ENCODE measurements around the gene POU2AF2.
"Not testable (repeated sequence)": the region's sequence is repeated elsewhere in the genome, so short reads cannot be mapped to it uniquely, and the experiment has no call there.

POU2AF2 gene

GRCh38 chr11:111230122-111230465 lies 15.4 kb upstream of the POU2AF2 start:
- H3K36me3 Mint-ChIP-seq: no peaks in the 10 kb centered on the region
- peaks cover 28% of the 10 kb centered on the region for H3K4me1 Mint-ChIP-seq
- H3K9me3 Mint-ChIP-seq: no peaks in the 10 kb centered on the region
- H3K27ac Mint-ChIP-seq: peak overlapping the region; percentile 43
- H3K4me3 Mint-ChIP-seq: peak overlapping the region; percentile 68
- no peak for DNase-seq
- peaks cover 46% of the 10 kb centered on the region for H3K27me3 Mint-ChIP-seq
- CTCF ChIA-PET: interaction anchor here (0.8 to 2.6 kb wide), 16 partner anchors 9 to 794 kb away, joined by 3 to 19 read pairs (median 4); no protein-coding TSS in a partner anchor

GRCh38 chr11:111231836-111232235 lies 13.7 kb upstream of the POU2AF2 start:
- H3K36me3 Mint-ChIP-seq: no peaks in the 10 kb centered on the region
- peaks cover 46% of the 10 kb centered on the region for H3K27me3 Mint-ChIP-seq
- no peak overlapping the region for H3K27ac Mint-ChIP-seq
- CTCF ChIA-PET: interaction anchor here (1.2 kb wide), 1 partner anchor 373 kb away, joined by 3 read pairs; no protein-coding TSS in a partner anchor
- DNase-seq: no peak
- peak overlapping the region; percentile 8 for H3K4me3 Mint-ChIP-seq
- H3K4me1 Mint-ChIP-seq: peaks cover 28% of the 10 kb centered on the region
- H3K9me3 Mint-ChIP-seq: no peaks in the 10 kb centered on the region

GRCh38 chr11:111236383-111236782 lies 9.1 kb upstream of the POU2AF2 start:
- DNase-seq: no peak
- CTCF ChIA-PET: interaction anchor here (1.8 kb wide), 1 partner anchor 10 kb away, joined by 4 read pairs; no protein-coding TSS in a partner anchor
- Mint-ChIP-seq H3K4me3 (no peak overlapping the region), H3K4me1 (peaks cover 4% of the 10 kb centered on the region), H3K27me3 (peaks cover 30% of the 10 kb centered on the region), H3K9me3 (no peaks in the 10 kb centered on the region), H3K36me3 (no peaks in the 10 kb centered on the region), H3K27ac (no peak overlapping the region)

GRCh38 chr11:111237926-111238325 lies 7.6 kb upstream of the POU2AF2 start:
- CTCF ChIA-PET: no interaction called here
- H3K36me3 Mint-ChIP-seq: no peaks in the 10 kb centered on the region

GRCh38 chr11:111246956-111247355 lies 1.4 kb downstream of the POU2AF2 start:
- no peak overlapping the region for H3K27ac Mint-ChIP-seq
- H3K27me3 Mint-ChIP-seq: peaks cover 22% of the 10 kb centered on the region
- H3K4me1 Mint-ChIP-seq: no peaks in the 10 kb centered on the region
- no peaks in the 10 kb centered on the region for H3K36me3 Mint-ChIP-seq
- CTCF ChIA-PET: interaction anchor here (0.6 to 0.8 kb wide), 2 partner anchors 17 to 176 kb away, joined by 3 to 4 read pairs; no protein-coding TSS in a partner anchor
- H3K9me3 Mint-ChIP-seq: no peaks in the 10 kb centered on the region
- no peak overlapping the region for H3K4me3 Mint-ChIP-seq
- no peak for DNase-seq

More at GRCh38 chr11:111237926-111238325, 7.6 kb upstream of the POU2AF2 start:
- no peak overlapping the region for H3K27ac Mint-ChIP-seq
- no peaks in the 10 kb centered on the region for H3K4me1 Mint-ChIP-seq
- H3K9me3 Mint-ChIP-seq: no peaks in the 10 kb centered on the region
- no peak overlapping the region for H3K4me3 Mint-ChIP-seq
- peaks cover 28% of the 10 kb centered on the region for H3K27me3 Mint-ChIP-seq
- no peak for DNase-seq

- H3K4me1 Mint-ChIP-seq: no peaks in the 10 kb centered on the region
- no peaks in the 10 kb centered on the region for H3K36me3 Mint-ChIP-seq
- no peak overlapping the region for H3K27ac Mint-ChIP-seq
- H3K9me3 Mint-ChIP-seq: no peaks in the 10 kb centered on the region
- DNase-seq: no peak
- H3K27me3 Mint-ChIP-seq: peaks cover 13% of the 10 kb centered on the region
- CTCF ChIA-PET: no interaction called here
- no peak overlapping the region for H3K4me3 Mint-ChIP-seq
These were observed 5.4 kb downstream of the POU2AF2 start for GRCh38 chr11:111250936-111251335.

- CTCF ChIA-PET: no interaction called here
- peaks cover 9% of the 10 kb centered on the region for H3K27me3 Mint-ChIP-seq
- H3K4me1 Mint-ChIP-seq: no peaks in the 10 kb centered on the region
- no peaks in the 10 kb centered on the region for H3K9me3 Mint-ChIP-seq
- H3K36me3 Mint-ChIP-seq: no peaks in the 10 kb centered on the region
- DNase-seq: no peak
- H3K27ac Mint-ChIP-seq: no peak overlapping the region
- H3K4me3 Mint-ChIP-seq: no peak overlapping the region
These were observed 7.6 kb downstream of the POU2AF2 start for GRCh38 chr11:111253131-111253530.

- peaks cover 9% of the 10 kb centered on the region for H3K27me3 Mint-ChIP-seq
- no peak overlapping the region for H3K27ac Mint-ChIP-seq
- H3K4me3 Mint-ChIP-seq: no peak overlapping the region
- no peaks in the 10 kb centered on the region for H3K4me1 Mint-ChIP-seq
- no peak for DNase-seq
- CTCF ChIA-PET: no interaction called here
- H3K36me3 Mint-ChIP-seq: no peaks in the 10 kb centered on the region
- no peaks in the 10 kb centered on the region for H3K9me3 Mint-ChIP-seq
These were observed 8.1 kb downstream of the POU2AF2 start for GRCh38 chr11:111253630-111254029.

- Mint-ChIP-seq H3K4me3 (no peak overlapping the region), H3K27me3 (peaks cover 7% of the 10 kb centered on the region), H3K9me3 (no peaks in the 10 kb centered on the region), H3K36me3 (no peaks in the 10 kb centered on the region), H3K27ac (no peak overlapping the region), H3K4me1 (no peaks in the 10 kb centered on the region)
- CTCF ChIA-PET: no interaction called here
- DNase-seq: no peak
These were observed 12.5 kb downstream of the POU2AF2 start for GRCh38 chr11:111258046-111258445.

GRCh38 chr11:111259896-111260295 lies 14.4 kb downstream of the POU2AF2 start:
- Mint-ChIP-seq H3K9me3 (no peaks in the 10 kb centered on the region), H3K27me3 (peaks cover 19% of the 10 kb centered on the region)

GRCh38 chr11:111260811-111261210 lies 15.3 kb downstream of the POU2AF2 start:
- Mint-ChIP-seq H3K27ac (no peak overlapping the region), H3K9me3 (no peaks in the 10 kb centered on the region), H3K36me3 (no peaks in the 10 kb centered on the region), H3K4me3 (no peak overlapping the region), H3K27me3 (peaks cover 20% of the 10 kb centered on the region), H3K4me1 (no peaks in the 10 kb centered on the region)
- CTCF ChIA-PET: interaction anchor here (0.6 to 2.4 kb wide), 3 partner anchors 31 to 644 kb away, joined by 3 to 6 read pairs (median 4); no protein-coding TSS in a partner anchor
- no peak for DNase-seq

More at GRCh38 chr11:111259896-111260295, 14.4 kb downstream of the POU2AF2 start:
- Mint-ChIP-seq H3K4me3 (no peak overlapping the region), H3K27ac (no peak overlapping the region), H3K36me3 (no peaks in the 10 kb centered on the region), H3K4me1 (no peaks in the 10 kb centered on the region)
- CTCF ChIA-PET: interaction anchor here (2.4 kb wide), 1 partner anchor 169 kb away, joined by 6 read pairs; no protein-coding TSS in a partner anchor
- no peak for DNase-seq

- Mint-ChIP-seq H3K4me3 (no peak overlapping the region), H3K4me1 (no peaks in the 10 kb centered on the region), H3K27me3 (peaks cover 28% of the 10 kb centered on the region), H3K9me3 (no peaks in the 10 kb centered on the region), H3K36me3 (no peaks in the 10 kb centered on the region), H3K27ac (no peak overlapping the region)
- CTCF ChIA-PET: no interaction called here
- DNase-seq: no peak
These were observed 19.1 kb downstream of the POU2AF2 start for GRCh38 chr11:111264646-111265045.

GRCh38 chr11:111265421-111265820 lies 19.9 kb downstream of the POU2AF2 start:
- Mint-ChIP-seq H3K36me3 (no peaks in the 10 kb centered on the region), H3K4me1 (no peaks in the 10 kb centered on the region), H3K9me3 (no peaks in the 10 kb centered on the region), H3K27me3 (peaks cover 25% of the 10 kb centered on the region), H3K4me3 (no peak overlapping the region), H3K27ac (no peak overlapping the region)
- DNase-seq: no peak
- CTCF ChIA-PET: interaction anchor here (0.5 to 0.9 kb wide), 3 partner anchors 102 to 798 kb away, joined by 3 read pairs; no protein-coding TSS in a partner anchor

- H3K27ac Mint-ChIP-seq, DNase-seq, H3K36me3 Mint-ChIP-seq, H3K4me1 Mint-ChIP-seq, H3K9me3 Mint-ChIP-seq, CTCF ChIA-PET, H3K4me3 Mint-ChIP-seq: not testable (repeated sequence)
- peaks cover 23% of the 10 kb centered on the region for H3K27me3 Mint-ChIP-seq
These were observed 22.8 kb downstream of the POU2AF2 start for GRCh38 chr11:111268303-111268702.

GRCh38 chr11:111269146-111269868 lies 23.8 kb downstream of the POU2AF2 start:
- H3K9me3 Mint-ChIP-seq: no peaks in the 10 kb centered on the region
- peaks cover 6% of the 10 kb centered on the region for H3K4me1 Mint-ChIP-seq
- H3K27ac Mint-ChIP-seq: no peak overlapping the region
- DNase-seq: no peak
- no peak overlapping the region for H3K4me3 Mint-ChIP-seq
- CTCF ChIA-PET: interaction anchor here (0.8 to 1.3 kb wide), 4 partner anchors 11 to 160 kb away, joined by 3 to 4 read pairs (median 4); no protein-coding TSS in a partner anchor
- peaks cover 18% of the 10 kb centered on the region for H3K27me3 Mint-ChIP-seq
- H3K36me3 Mint-ChIP-seq: no peaks in the 10 kb centered on the region
